NCI-H748 (cell line): ENCODE measurements around the gene SLC38A11.

Source experiments
- DNase-seq: peaks from one replicate; lab custom pipeline; 2025; ENCODE audit not compliant: unreplicated experiment; lab: John Stamatoyannopoulos, UW

SLC38A11 gene

GRCh38 chr2:164846276-164846675 is 109.0 kb downstream of the SLC38A11 start:
- DNase-seq = no peak
